Hematopoietic multipotent progenitor cell treated with erythropoietin and hydrocortisone succinate and interleukin-3 and kit ligand, for 15 days (in vitro differentiated cells): ENCODE results near the gene FADS1.
A peak's percentile ranks its signal among the peaks of the same experiment; 100 is the strongest.

ENCODE experiments used
- DNase-seq: peaks from one replicate; pipeline ENCODE4 v3.0.0-alpha.2; 2015; ENCODE audit warnings: low spot score

The FADS1 gene

DNA sequence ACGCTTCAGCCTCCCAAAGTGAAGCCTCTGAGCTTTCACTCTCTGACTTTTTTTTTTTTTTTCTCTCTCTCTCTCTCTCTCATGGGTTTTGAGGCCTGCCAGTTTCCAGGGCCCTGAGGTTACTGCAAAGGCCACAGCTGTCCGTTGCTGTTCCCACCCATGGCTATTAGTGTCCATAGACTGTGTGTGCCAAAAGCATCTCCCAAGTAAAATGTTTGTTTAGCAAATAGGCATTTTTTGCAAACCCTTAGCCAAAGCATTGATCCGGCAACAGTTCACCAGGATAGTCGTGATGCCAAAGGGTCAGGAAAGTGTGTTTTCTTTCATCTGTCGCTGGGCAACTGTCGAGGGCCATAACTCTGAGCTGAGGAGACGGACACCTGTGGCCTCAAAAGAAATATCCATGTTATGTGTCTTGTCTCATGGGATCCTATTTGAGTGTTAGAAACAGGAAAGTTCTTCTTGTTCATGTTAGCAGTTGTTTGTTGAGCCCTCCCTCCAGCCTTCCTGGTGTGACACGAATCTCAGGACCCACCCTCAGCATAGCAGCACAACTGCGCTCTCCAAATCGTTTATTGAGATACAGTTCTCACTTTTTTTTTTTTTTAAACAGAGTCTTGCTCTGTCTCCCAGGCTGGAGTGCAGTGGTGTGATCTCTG is 29.7 kb upstream of the FADS1 start:
- DNase-seq, result no peak

- DNase-seq, result no peak
Measured at GRCh38 chr11:61844909-61845565, 28.2 kb upstream of the FADS1 start.

GRCh38 chr11:61842528-61842820 is 25.7 kb upstream of the FADS1 start:
- no peak for DNase-seq

DNA sequence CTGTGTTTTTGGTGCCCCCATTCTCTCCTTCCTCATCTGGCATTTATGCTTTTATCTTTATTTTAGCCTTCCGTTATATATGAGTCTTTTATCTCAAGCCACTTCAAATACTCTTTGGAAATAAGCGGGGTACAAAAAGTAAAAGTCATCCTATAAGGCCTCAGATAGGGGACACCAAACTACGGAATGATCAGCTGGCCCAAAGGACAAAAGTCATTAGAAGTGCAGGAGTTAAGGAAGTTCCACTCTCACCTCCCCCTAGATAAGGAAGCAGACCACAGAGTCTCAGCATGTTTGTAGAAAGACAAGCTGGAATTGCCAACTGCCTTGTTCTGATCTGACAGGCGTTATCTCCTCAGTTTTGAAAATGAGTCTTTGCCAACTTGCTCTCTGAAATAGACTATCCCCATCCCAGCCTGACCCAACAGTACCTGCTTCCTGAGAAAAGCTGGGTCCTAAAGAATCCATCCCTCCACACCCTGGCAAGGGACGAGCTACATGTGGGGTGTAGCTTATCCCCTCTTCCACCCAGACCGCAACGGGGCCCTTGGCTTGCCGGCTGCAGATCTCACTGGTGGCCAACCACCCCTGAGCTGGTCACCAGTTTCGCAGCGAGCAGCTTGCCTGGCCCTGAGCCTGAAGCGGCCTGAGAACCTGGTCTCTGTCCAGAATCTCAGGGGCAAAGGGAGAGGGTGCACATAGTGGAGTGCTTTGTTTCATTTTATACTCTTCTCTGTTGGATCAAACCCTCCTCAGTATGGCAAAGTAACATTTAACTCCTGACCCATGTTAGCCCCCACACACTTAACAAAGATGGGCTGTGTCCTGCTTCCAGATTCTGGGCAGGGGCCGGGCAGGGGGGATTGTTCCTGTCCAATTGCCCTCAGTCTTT is 25.1 kb upstream of the FADS1 start:
- peak; percentile 45 for DNase-seq

DNA sequence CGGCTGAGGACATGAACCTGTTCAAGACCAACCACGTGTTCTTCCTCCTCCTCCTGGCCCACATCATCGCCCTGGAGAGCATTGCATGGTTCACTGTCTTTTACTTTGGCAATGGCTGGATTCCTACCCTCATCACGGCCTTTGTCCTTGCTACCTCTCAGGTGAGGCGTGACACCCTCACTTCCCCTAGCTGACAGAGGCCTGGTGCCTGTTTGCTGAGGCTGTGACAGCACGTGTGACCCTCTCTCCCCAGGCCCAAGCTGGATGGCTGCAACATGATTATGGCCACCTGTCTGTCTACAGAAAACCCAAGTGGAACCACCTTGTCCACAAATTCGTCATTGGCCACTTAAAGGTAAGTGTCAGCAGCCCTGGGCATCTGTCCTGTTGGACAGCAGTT is 23.6 kb upstream of the FADS1 start:
- no peak for DNase-seq

DNA sequence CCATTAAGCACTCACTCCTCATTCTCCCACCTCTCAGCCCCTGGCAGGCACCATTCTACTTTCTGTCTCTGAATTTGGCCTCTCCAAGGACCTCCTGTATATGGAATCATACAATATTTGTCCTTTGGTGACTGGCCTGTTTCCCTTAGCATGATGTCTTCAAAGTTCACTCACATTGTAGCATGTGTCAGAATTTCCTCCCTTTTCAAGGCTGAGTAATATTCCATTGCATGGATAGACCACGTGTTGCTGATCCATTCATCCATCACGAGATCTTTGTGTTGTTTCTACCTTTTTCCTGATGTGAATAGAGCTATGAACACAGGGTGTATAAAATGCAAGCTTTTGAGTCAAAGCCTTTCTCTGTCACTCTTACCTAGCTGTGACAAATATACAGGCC is 22.9 kb upstream of the FADS1 start:
- no peak for DNase-seq

GRCh38 chr11:61838921-61839320 is 22.1 kb upstream of the FADS1 start:
- DNase-seq, result no peak

- DNase-seq, result no peak
Measured at GRCh38 chr11:61838501-61838900, 21.7 kb upstream of the FADS1 start.

- DNase-seq, result no peak
Measured at GRCh38 chr11:61837411-61838005, 20.7 kb upstream of the FADS1 start.

- no peak for DNase-seq
Measured at GRCh38 chr11:61836193-61836592, 19.4 kb upstream of the FADS1 start.

DNA sequence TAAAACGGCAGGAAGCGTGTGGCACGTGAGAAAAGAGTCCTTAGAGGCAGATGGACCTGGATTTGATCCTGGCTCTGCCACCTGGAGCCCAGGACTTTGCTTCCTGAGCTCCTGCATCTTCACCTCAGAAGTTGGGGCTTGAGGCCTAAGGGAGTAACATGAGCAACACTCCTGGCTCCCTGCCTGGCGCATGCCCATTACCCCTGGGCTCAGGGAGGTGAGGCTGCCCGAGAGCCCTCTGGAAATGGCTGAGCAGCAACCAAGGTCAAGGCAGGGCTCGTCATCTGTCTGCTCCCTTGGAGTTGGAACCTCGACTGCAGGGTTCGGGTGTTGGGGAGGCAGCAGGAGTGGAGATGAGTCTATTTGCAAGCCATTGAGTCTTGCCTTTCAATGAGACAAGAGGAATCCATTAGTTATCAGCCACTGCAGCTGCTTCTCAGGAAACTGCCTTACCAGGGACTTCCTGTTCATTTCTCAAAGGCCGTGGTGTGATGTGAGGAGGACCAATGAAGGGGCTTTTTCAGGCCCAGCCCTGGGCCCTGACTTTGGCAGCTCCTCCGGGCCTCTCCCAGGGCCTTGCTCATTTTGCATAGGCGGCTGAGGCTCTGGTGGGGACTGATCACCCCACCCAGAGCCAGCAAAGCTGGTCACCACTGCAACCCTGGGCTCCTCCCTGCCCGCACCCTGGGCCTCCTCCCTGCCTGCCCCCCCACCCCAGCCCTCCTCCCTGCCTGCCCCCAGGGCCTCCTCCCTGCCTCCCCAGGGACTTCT is 17.7 kb upstream of the FADS1 start:
- DNase-seq, result peak; percentile 89

DNA sequence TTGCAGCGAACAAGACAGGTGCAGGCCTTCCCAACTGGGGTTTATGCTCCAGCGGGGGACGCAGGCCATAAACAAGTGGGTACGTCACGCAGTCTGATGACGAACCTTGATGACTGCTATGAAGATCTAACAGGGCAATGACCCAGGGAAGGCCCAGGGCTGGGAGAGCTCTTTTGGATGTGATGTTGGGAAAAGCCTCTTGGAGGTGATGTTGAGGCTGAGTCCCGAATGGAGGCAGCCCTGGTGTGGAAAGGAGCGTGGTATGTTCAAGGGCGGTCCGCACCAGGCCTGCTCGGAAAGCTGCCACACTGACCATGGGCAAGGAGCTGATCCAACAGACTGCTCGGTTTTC is 17.1 kb upstream of the FADS1 start:
- no peak for DNase-seq

- peak; percentile 58 for DNase-seq
Measured at GRCh38 chr11:61833471-61833870, 16.7 kb upstream of the FADS1 start.

- DNase-seq, result peak; percentile 53
Measured at GRCh38 chr11:61832754-61833153, 16.0 kb upstream of the FADS1 start.

DNA sequence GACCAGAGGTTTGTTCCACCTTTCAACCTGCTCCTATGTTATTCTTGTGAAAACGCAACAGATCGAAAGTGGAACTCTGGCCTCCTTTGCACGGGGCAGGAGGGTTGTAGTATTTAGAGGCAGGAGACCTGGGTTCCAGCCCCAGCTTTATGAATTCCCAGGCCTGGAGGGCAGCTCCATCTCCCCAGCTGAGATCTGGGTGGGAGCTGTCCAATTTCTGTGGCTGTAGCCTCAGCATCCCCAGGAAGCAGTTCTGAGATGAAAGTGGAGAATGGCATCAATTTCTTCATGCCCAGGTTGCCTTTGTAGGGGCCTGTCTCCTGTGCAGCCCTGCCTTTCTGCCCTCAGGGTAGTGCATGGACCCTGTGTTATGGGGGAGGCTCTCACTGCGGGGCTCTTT is 15.4 kb upstream of the FADS1 start:
- no peak for DNase-seq

GRCh38 chr11:61830237-61831105 is 13.7 kb upstream of the FADS1 start:
- no peak for DNase-seq

DNA sequence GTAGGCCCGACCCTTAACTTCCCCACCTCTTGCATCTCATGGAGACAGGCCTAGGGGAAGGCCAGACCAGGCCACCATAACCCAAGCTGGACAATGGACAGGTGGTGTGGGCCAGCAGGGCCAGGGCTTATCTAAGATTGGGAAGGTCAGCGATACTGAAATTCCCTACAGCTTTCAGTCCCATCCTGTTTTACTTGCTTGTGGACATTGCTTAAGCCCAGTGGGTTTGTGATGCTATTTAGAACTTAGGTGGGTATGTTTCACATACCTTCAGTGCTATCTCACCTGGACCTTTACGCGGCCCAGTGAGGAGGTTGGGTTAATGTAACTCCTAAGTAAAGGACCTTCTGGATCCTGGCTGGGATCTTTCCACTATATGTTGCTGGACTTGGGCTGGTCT is 13.0 kb upstream of the FADS1 start:
- no peak for DNase-seq

DNA sequence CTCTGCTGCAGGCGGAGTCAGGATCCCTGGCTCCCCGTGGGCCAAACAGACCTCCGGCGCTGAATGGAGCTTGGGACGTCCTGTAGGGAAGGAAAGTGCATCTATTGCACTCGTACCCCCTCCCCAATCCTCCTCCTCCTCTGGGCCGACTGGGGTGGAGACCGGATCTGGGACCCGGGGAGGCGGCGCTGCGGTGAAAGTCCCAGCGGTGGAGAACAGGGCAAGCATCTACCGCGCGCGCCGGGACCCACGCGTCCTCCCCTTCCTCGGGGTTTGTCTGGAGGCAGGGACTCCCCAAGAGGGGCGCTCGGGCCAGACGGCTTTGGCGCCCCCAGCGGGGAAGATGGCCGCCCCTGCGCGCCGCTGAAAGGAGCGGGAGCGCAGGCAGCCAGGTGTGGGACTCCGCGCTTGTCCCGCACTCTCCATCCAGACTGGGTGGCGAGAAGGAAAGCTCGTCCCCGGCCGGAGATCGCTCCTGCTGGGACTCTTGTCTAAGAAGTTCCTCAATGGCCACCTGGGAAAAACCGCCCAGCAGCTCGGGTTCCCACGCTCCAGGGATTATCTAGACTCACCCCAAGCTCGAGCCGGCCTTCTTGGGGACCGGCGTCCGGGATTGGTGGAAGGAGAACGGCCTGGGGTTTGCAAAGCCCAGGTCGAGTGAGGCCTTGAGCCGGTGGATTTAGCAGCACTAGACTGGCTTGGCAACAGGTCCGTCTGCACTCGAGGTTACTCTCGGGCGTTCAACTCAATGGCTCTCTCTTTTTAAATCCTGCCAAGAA is 12.0 kb upstream of the FADS1 start:
- DNase-seq, result peak; percentile 44

GRCh38 chr11:61828379-61828628 is 11.5 kb upstream of the FADS1 start:
- DNase-seq, result no peak

GRCh38 chr11:61827571-61828378 is 11.0 kb upstream of the FADS1 start, which contains the start of gene FADS2:
TSS of gene FADS2 (plus strand) at chr11:61828300. CDS start at chr11:61828391, 91 bp downstream.
- DNase-seq, result peak; percentile 54
